Mesendoderm (in vitro differentiated cells): ENCODE data around the gene AP1S3.
A peak's percentile ranks its signal among the peaks of the same experiment; 100 is the strongest.

Experiments used
- DNase-seq: peaks from one replicate; pipeline ENCODE4 v3.0.0; 2013
- H2AK5ac ChIP-seq: 2 replicates; pipeline ENCODE4 v1.6.1; 2013; ENCODE audit warnings: low read length, inconsistent platforms
- H2BK120ac ChIP-seq: 2 replicates; pipeline ENCODE4 v1.6.1; 2013; ENCODE audit warnings: low read depth, mild to moderate bottlenecking, low read length, moderate library complexity, mixed read lengths
- H2BK15ac ChIP-seq: replicated peaks from 2 replicates; pipeline ENCODE4 v1.6.1; 2013; ENCODE audit warnings: low read depth, mild to moderate bottlenecking, moderate library complexity
- H2BK5ac ChIP-seq: 2 replicates; pipeline ENCODE4 v1.6.1; 2013; ENCODE audit warnings: low read length, inconsistent platforms
- H3K18ac ChIP-seq: 2 replicates; pipeline ENCODE4 v1.6.1; 2013; ENCODE audit warnings: mild to moderate bottlenecking, low read length, mixed read lengths
- H3K23ac ChIP-seq: one replicate; pipeline ENCODE4 v1.6.1; 2013; ENCODE audit warnings: low read length
- H3K27ac ChIP-seq: 2 replicates; pipeline ENCODE4 v1.5.1; 2013; ENCODE audit warnings: low read depth, mild to moderate bottlenecking, inconsistent platforms, low read length, moderate library complexity
- H3K27me3 ChIP-seq: 2 replicates; pipeline ENCODE4 v1.6.1; 2013; ENCODE audit warnings: low read length, control low read depth, mild to moderate bottlenecking, inconsistent platforms; ENCODE audit not compliant: insufficient read depth, poor library complexity
- H3K36me3 ChIP-seq: 2 replicates; pipeline ENCODE4 v1.6.1; 2013; ENCODE audit warnings: low read length, inconsistent platforms; ENCODE audit not compliant: control insufficient read depth, insufficient read depth
- H3K4ac ChIP-seq: one replicate; pipeline ENCODE4 v1.6.1; 2013; ENCODE audit warnings: low read depth, mild to moderate bottlenecking, low read length, moderate library complexity
- H3K4me1 ChIP-seq: 2 replicates; pipeline ENCODE4 v1.6.1; 2013; ENCODE audit warnings: low read depth, low read length, inconsistent platforms; ENCODE audit not compliant: control insufficient read depth
- H3K4me2 ChIP-seq: 2 replicates; pipeline ENCODE4 v1.6.1; 2013; ENCODE audit warnings: low read length
- H3K4me3 ChIP-seq: 2 replicates; pipeline ENCODE4 v1.5.1; 2013; ENCODE audit warnings: mild to moderate bottlenecking, low read length
- H3K56ac ChIP-seq: one replicate; pipeline ENCODE4 v1.6.1; 2013; ENCODE audit warnings: low read length
- H3K79me1 ChIP-seq: 2 replicates; pipeline ENCODE4 v1.6.1; 2013; ENCODE audit warnings: low read length, inconsistent platforms
- H3K79me2 ChIP-seq: 2 replicates; pipeline ENCODE4 v1.6.1; 2013; ENCODE audit warnings: mild to moderate bottlenecking, low read length; ENCODE audit not compliant: control insufficient read depth, insufficient read depth
- H3K9ac ChIP-seq: 2 replicates; pipeline ENCODE4 v1.6.1; 2013; ENCODE audit warnings: low read length, inconsistent platforms
- H4K5ac ChIP-seq: one replicate; pipeline ENCODE4 v1.6.1; 2013; ENCODE audit warnings: low read length
- H4K8ac ChIP-seq: one replicate; pipeline ENCODE4 v1.6.1; 2013; ENCODE audit warnings: low read depth, mild to moderate bottlenecking, control low read depth, low read length, moderate library complexity
- WGBS: extraction: QIAGEN DNeasy Blood & Tissue Kit; methylation state at CpG from one replicate; pipeline ENCODE4 v1.1.7; 2013; ENCODE audit warnings: low lambda C conversion rate, missing lambda C conversion rate; ENCODE audit not compliant: insufficient coverage; ENCODE audit errors: extremely low coverage; 5-methylcytosine and 5-hydroxymethylcytosine counted together

The AP1S3 gene

GRCh38 chr2:223772363-223772762 lies 65.0 kb downstream of the AP1S3 start:
- Histone ChIP-seq H3K4me2 (no peak overlapping the region), H3K9ac (no peak overlapping the region), H4K8ac (no peak overlapping the region), H3K27ac (no peak overlapping the region), H3K27me3 (no peaks in the 10 kb centered on the region), H3K4me3 (no peak overlapping the region), H3K56ac (no peak overlapping the region), H3K4me1 (no peaks in the 10 kb centered on the region), H3K79me2 (no peaks in the 10 kb centered on the region), H3K18ac (no peak overlapping the region), H2BK15ac (no peak overlapping the region), H2BK5ac (no peak overlapping the region), H3K79me1 (no peaks in the 10 kb centered on the region), H3K36me3 (no peaks in the 10 kb centered on the region), H4K5ac (no peak overlapping the region), H3K4ac (no peak overlapping the region), H2AK5ac (no peak overlapping the region), H3K23ac (no peak overlapping the region), H2BK120ac (no peak overlapping the region)
- WGBS, result no CpG with 5 or more reads among the region's 3 CpGs
- peak; percentile 28 for DNase-seq

- Histone ChIP-seq H3K79me2 (no peaks in the 10 kb centered on the region), H3K23ac (no peak overlapping the region), H3K9ac (no peak overlapping the region), H3K27me3 (no peaks in the 10 kb centered on the region), H3K4ac (no peak overlapping the region), H3K36me3 (no peaks in the 10 kb centered on the region), H2BK120ac (no peak overlapping the region), H3K4me1 (no peaks in the 10 kb centered on the region), H4K8ac (no peak overlapping the region), H3K27ac (no peak overlapping the region), H2AK5ac (no peak overlapping the region), H3K79me1 (no peaks in the 10 kb centered on the region), H3K56ac (no peak overlapping the region), H3K4me2 (no peak overlapping the region), H4K5ac (no peak overlapping the region), H2BK15ac (no peak overlapping the region), H2BK5ac (no peak overlapping the region), H3K18ac (no peak overlapping the region), H3K4me3 (no peak overlapping the region)
- no CpG with 5 or more reads among the region's 4 CpGs for WGBS
- no peak for DNase-seq
Observed at GRCh38 chr2:223771475-223771874, 65.9 kb downstream of the AP1S3 start.

GRCh38 chr2:223768179-223768578 lies 69.2 kb downstream of the AP1S3 start:
- H3K4ac ChIP-seq, result no peak overlapping the region
- H3K27me3 ChIP-seq, result no peaks in the 10 kb centered on the region
- H4K8ac ChIP-seq, result no peak overlapping the region
- H3K4me3 ChIP-seq, result no peak overlapping the region
- H3K4me2 ChIP-seq, result no peak overlapping the region
- H3K27ac ChIP-seq, result no peak overlapping the region
- H3K36me3 ChIP-seq, result no peaks in the 10 kb centered on the region
- no peak overlapping the region for H3K9ac ChIP-seq
- no peak overlapping the region for H3K23ac ChIP-seq
- H2BK15ac ChIP-seq, result no peak overlapping the region
- no peaks in the 10 kb centered on the region for H3K4me1 ChIP-seq
- WGBS, result no CpG with 5 or more reads among the region's 3 CpGs
- no peak for DNase-seq
- H2BK120ac ChIP-seq, result no peak overlapping the region
- no peak overlapping the region for H2BK5ac ChIP-seq
- H3K56ac ChIP-seq, result no peak overlapping the region
- no peaks in the 10 kb centered on the region for H3K79me2 ChIP-seq
- no peak overlapping the region for H2AK5ac ChIP-seq
- H4K5ac ChIP-seq, result no peak overlapping the region
- no peak overlapping the region for H3K18ac ChIP-seq
- H3K79me1 ChIP-seq, result no peaks in the 10 kb centered on the region

GRCh38 chr2:223767341-223767740 lies 70.0 kb downstream of the AP1S3 start:
- Histone ChIP-seq H3K4me3 (no peak overlapping the region), H3K4ac (no peak overlapping the region), H3K23ac (no peak overlapping the region), H3K56ac (no peak overlapping the region), H3K4me1 (no peaks in the 10 kb centered on the region), H3K79me2 (no peaks in the 10 kb centered on the region), H3K27ac (no peak overlapping the region), H3K79me1 (no peaks in the 10 kb centered on the region), H2BK5ac (no peak overlapping the region), H3K27me3 (no peaks in the 10 kb centered on the region), H4K8ac (no peak overlapping the region), H2AK5ac (no peak overlapping the region), H3K4me2 (no peak overlapping the region), H4K5ac (no peak overlapping the region), H3K36me3 (no peaks in the 10 kb centered on the region), H2BK15ac (no peak overlapping the region), H2BK120ac (no peak overlapping the region), H3K18ac (no peak overlapping the region), H3K9ac (no peak overlapping the region)
- no peak for DNase-seq

GRCh38 chr2:223765221-223765785 lies 72.1 kb downstream of the AP1S3 start:
- Histone ChIP-seq H2BK5ac (no peak overlapping the region), H3K4ac (no peak overlapping the region), H3K23ac (no peak overlapping the region), H3K4me1 (no peaks in the 10 kb centered on the region), H2AK5ac (no peak overlapping the region), H2BK15ac (no peak overlapping the region), H3K4me3 (no peak overlapping the region), H4K8ac (no peak overlapping the region), H3K4me2 (no peak overlapping the region), H3K18ac (no peak overlapping the region), H3K56ac (no peak overlapping the region), H3K79me1 (no peaks in the 10 kb centered on the region), H2BK120ac (no peak overlapping the region), H3K27ac (no peak overlapping the region), H3K79me2 (no peaks in the 10 kb centered on the region), H3K27me3 (no peaks in the 10 kb centered on the region), H3K36me3 (no peaks in the 10 kb centered on the region), H3K9ac (no peak overlapping the region), H4K5ac (no peak overlapping the region)
- WGBS, result no CpG with 5 or more reads among the region's 6 CpGs
- DNase-seq, result no peak

GRCh38 chr2:223764796-223765195 lies 72.6 kb downstream of the AP1S3 start:
- no peak overlapping the region for H2AK5ac ChIP-seq
- H3K36me3 ChIP-seq, result no peaks in the 10 kb centered on the region
- H3K9ac ChIP-seq, result no peak overlapping the region
- H4K8ac ChIP-seq, result no peak overlapping the region
- no CpG with 5 or more reads among the region's 1 CpG for WGBS
- H2BK15ac ChIP-seq, result no peak overlapping the region
- H4K5ac ChIP-seq, result no peak overlapping the region
- H2BK120ac ChIP-seq, result no peak overlapping the region
- H3K79me2 ChIP-seq, result no peaks in the 10 kb centered on the region
- no peak overlapping the region for H3K4me2 ChIP-seq
- H3K27me3 ChIP-seq, result no peaks in the 10 kb centered on the region
- H3K27ac ChIP-seq, result no peak overlapping the region
- H3K56ac ChIP-seq, result no peak overlapping the region
- H3K4me3 ChIP-seq, result no peak overlapping the region
- no peak overlapping the region for H2BK5ac ChIP-seq
- DNase-seq, result no peak
- no peaks in the 10 kb centered on the region for H3K79me1 ChIP-seq
- H3K4me1 ChIP-seq, result no peaks in the 10 kb centered on the region
- H3K23ac ChIP-seq, result no peak overlapping the region
- no peak overlapping the region for H3K4ac ChIP-seq
- no peak overlapping the region for H3K18ac ChIP-seq
